ENCODE data around the gene CRYBB2.
"Not testable (repeated sequence)": the region's sequence is repeated elsewhere in the genome, so short reads cannot be mapped to it uniquely, and the experiment has no call there.

Gene CRYBB2

GRCh38 chr22:25219211-25219689, at the start of gene CRYBB2:
CRYBB2 (plus strand) TSS chr22:25219639; CDS start chr22:25221430, 1,791 bp downstream.
- H3K4me3 Mint-ChIP-seq, result no peak within 1 kb of the TSS
- ATAC-seq (ENCODE audit: low read depth) (no peak), DNase-seq (ENCODE audit: low spot score in 2 of 2) (no peak)
- no peaks in the 10 kb centered on the region for H3K36me3 Mint-ChIP-seq
- H3K27me3 Mint-ChIP-seq, result peaks cover 14% of the 10 kb centered on the region
- H3K4me1 Mint-ChIP-seq, result no peaks in the 10 kb centered on the region
- no peak within 1 kb of the TSS for H3K27ac Mint-ChIP-seq
- no peaks in the 10 kb centered on the region for H3K9me3 Mint-ChIP-seq

DNA sequence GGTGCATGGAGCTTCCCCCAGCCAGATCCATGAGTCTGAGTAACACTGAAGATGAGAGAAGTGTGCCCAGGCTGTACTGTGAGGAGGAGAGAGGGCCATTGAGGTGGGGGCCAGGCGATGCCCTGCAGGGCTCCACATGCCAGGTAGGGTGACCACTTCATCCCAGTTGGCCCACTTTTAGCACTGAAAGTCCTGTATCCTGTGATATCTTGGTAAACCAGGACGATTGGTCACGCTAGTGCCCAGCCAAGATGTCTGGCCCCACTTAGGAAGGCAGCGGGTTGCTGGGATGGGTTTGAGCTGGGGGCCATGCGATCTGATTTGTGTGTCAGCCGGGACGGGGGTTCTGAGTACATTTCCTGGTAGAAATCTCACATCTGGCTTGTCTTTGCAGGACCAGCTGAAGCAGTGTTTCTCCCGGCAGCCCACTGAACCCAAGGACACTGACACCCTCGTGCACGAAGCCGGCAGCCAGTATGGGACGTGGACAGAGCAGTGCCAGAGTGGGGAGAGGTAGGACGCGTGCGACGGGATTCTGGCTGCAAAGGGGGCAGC, 48.9 kb upstream of the CRYBB2 start:
- Mint-ChIP-seq H3K27me3 (peaks cover 8% of the 10 kb centered on the region), H3K4me3 (no peak overlapping the region), H3K9me3 (no peaks in the 10 kb centered on the region), H3K27ac (no peak overlapping the region), H3K36me3 (no peaks in the 10 kb centered on the region), H3K4me1 (no peaks in the 10 kb centered on the region)
- ATAC-seq (ENCODE audit: low read depth) (no peak), DNase-seq (ENCODE audit: low spot score in 2 of 2) (no peak)

GRCh38 chr22:25172153-25172552, 47.3 kb upstream of the CRYBB2 start:
- Mint-ChIP-seq H3K4me1 (no peaks in the 10 kb centered on the region), H3K36me3 (no peaks in the 10 kb centered on the region), H3K27ac (no peak overlapping the region), H3K4me3 (no peak overlapping the region), H3K27me3 (peaks cover 9% of the 10 kb centered on the region), H3K9me3 (no peaks in the 10 kb centered on the region)
- no peak for ATAC-seq (ENCODE audit: low read depth)
- DNase-seq (ENCODE audit: low spot score in 2 of 2), result no peak

DNA sequence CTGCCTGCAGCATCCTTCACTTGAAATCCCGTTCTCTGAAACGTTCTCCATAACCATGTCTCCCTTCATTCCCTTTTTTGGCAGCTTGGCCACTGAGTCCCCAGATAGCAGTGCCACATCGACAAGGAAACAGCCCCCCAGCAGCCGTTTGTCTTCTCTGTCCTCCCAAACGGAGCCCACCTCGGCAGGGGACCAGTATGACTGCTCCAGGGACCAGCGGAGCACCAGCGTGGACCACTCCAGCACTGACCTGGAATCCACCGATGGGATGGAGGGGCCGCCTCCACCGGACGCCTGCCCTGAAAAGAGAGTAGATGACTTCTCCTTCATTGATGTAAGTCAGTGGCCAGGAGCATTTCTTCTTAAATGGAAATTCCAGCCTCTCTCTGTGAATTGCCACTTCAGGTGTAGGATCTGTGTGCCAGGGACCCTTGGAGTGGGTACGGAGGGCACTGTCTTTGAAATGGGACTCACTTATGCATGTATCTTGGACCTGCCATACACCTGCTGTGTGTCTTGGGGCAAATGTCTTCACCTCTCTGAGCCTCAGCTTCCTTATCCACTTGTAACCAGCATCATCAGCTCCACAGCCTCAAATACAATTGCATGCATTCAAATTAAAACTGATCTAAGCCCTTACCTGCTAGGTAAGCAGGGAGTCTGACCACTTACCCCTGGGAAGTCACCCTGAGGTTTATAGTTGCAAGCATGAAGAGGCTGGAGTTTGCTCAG, 45.1 kb upstream of the CRYBB2 start:
- DNase-seq (ENCODE audit: low spot score in 2 of 2), result no peak
- H3K4me1 Mint-ChIP-seq, result no peaks in the 10 kb centered on the region
- H3K4me3 Mint-ChIP-seq, result no peak overlapping the region
- H3K36me3 Mint-ChIP-seq, result no peaks in the 10 kb centered on the region
- H3K27ac Mint-ChIP-seq, result no peak overlapping the region
- ATAC-seq (ENCODE audit: low read depth), result no peak
- peaks cover 6% of the 10 kb centered on the region for H3K27me3 Mint-ChIP-seq
- no peaks in the 10 kb centered on the region for H3K9me3 Mint-ChIP-seq

DNA sequence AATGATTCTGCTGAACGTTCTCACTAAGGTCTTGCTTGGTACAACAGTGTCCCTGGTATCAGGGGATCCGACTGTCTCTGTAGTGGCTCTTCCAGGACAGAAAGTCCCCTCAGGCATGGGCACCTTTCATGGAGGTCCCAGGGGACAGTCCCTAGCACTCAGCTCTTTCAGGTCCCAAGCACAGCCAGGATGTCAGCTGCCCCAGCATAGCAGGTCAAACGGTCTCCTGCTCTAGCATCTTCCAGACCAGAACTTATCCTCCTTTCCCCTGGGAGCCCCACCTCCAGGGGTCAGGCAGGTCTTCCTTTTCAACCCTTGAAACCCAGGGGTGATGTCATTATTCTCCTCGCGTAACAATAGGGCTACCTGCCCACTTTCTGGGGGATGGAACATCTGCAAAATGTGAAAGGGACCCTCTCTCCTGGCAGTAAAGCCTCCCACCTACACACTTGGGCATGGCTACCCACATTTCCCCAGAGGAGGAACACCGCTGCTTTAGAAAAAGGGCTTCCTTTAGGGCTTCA, 44.5 kb upstream of the CRYBB2 start:
- no peak overlapping the region for H3K27ac Mint-ChIP-seq
- peaks cover 3% of the 10 kb centered on the region for H3K36me3 Mint-ChIP-seq
- peaks cover 9% of the 10 kb centered on the region for H3K27me3 Mint-ChIP-seq
- no peak overlapping the region for H3K4me3 Mint-ChIP-seq
- no peak for ATAC-seq (ENCODE audit: low read depth)
- DNase-seq (ENCODE audit: low spot score in 2 of 2), result no peak
- H3K4me1 Mint-ChIP-seq, result no peaks in the 10 kb centered on the region
- H3K9me3 Mint-ChIP-seq, result peaks cover 4% of the 10 kb centered on the region

GRCh38 chr22:25176175-25176574, 43.3 kb upstream of the CRYBB2 start:
- DNase-seq (ENCODE audit: low spot score in 2 of 2) (no peak), ATAC-seq (ENCODE audit: low read depth) (no peak)
- Mint-ChIP-seq H3K36me3 (peaks cover 4% of the 10 kb centered on the region), H3K27me3 (peaks cover 10% of the 10 kb centered on the region), H3K4me1 (no peaks in the 10 kb centered on the region), H3K4me3 (no peak overlapping the region), H3K27ac (no peak overlapping the region), H3K9me3 (peaks cover 4% of the 10 kb centered on the region)

DNA sequence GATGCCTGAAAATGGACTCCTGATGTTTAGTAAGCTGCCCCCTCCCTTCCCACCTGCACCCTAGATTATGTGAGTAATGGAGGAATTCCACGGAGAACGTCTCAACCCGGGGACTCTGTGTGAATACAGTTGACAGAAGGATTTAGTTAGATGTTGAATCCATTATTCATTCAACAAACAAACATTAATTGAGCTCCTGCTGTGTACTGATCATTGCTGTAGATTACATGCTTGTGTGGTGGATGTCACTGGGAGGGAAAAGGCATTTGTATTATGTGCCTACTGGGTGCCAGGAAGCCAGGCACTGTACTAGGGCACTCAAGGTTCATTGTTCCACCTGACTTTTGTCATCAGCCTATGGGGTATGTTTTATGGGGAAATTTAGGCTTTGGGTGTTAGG, 42.6 kb upstream of the CRYBB2 start:
- H3K36me3 Mint-ChIP-seq, result peaks cover 4% of the 10 kb centered on the region
- H3K4me3 Mint-ChIP-seq, result no peak overlapping the region
- peaks cover 4% of the 10 kb centered on the region for H3K9me3 Mint-ChIP-seq
- no peak overlapping the region for H3K27ac Mint-ChIP-seq
- DNase-seq (ENCODE audit: low spot score in 2 of 2) (no peak), ATAC-seq (ENCODE audit: low read depth) (no peak)
- H3K4me1 Mint-ChIP-seq, result no peaks in the 10 kb centered on the region
- peaks cover 10% of the 10 kb centered on the region for H3K27me3 Mint-ChIP-seq

DNA sequence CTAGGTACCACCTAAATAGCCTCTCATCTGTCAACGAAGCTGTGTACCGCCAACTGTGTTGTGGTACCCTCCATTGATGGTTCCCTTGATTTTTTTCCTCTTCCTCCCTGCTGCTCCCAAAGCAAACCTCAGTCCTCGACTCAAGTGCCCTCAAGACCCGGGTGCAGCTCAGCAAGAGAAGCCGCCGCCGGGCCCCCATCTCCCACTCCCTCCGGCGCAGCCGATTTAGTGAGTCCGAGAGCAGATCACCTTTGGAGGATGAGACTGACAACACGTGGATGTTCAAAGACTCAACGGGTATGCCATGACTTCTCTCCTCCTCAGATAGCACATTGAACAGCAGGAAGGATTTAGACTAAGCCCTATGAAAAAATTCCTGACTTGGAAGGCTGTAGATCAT, 42.2 kb upstream of the CRYBB2 start:
- Mint-ChIP-seq H3K36me3 (peaks cover 4% of the 10 kb centered on the region), H3K27ac (no peak overlapping the region), H3K4me3 (no peak overlapping the region), H3K27me3 (peaks cover 12% of the 10 kb centered on the region), H3K9me3 (peaks cover 6% of the 10 kb centered on the region), H3K4me1 (no peaks in the 10 kb centered on the region)
- DNase-seq (ENCODE audit: low spot score in 2 of 2) (no peak), ATAC-seq (ENCODE audit: low read depth) (no peak)

DNA sequence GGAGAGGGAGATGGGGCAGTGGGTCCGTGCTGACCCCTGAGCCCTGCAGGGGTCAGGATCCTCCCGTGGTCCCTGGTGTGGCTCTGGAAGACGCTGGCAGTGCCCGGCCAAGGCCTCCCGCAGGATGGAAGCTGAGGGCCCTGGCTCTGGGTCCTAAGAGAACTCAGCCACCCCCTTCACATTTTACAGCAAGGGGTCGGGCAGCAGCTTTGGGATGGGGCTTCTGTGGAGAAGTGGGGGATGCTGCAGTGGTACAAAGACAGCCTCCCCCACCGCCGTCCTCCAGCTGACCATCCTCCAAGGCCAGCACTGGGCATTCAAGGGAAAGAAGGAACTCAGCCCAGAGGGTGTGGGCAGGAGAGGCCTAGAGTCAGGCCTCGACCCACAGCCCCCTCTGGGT, 41.5 kb upstream of the CRYBB2 start:
- no peaks in the 10 kb centered on the region for H3K4me1 Mint-ChIP-seq
- peaks cover 13% of the 10 kb centered on the region for H3K27me3 Mint-ChIP-seq
- peaks cover 5% of the 10 kb centered on the region for H3K36me3 Mint-ChIP-seq

DNA sequence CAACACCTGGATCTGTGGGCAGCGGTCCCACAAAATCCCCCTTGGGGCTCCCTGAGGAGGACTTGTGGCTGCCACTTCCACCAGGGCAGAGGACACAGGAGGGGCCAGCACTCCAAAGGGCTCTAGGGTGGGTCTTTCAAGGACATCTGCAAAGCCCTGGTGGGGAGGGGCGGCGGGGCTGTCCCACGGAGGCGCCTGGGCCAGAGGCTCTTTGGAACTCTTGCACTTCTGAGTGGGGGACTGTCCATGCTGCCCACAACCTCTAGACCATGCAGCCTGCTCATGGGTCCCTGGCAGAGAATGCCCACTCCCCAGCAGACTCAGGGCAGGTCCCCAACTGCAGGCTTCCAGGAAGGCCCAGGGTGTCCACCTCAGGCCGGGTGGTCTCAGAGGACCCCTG, 41.1 kb upstream of the CRYBB2 start:
- Mint-ChIP-seq H3K4me3 (peak overlapping the region; percentile 59), H3K27me3 (peaks cover 13% of the 10 kb centered on the region)
- not testable (repeated sequence) for ATAC-seq (ENCODE audit: low read depth); H3K4me1 Mint-ChIP-seq; H3K27ac Mint-ChIP-seq; H3K9me3 Mint-ChIP-seq; H3K36me3 Mint-ChIP-seq
- DNase-seq (ENCODE audit: low spot score in 2 of 2), result peak in 1 of 2 donors; percentile 14

More for the DNA sequence above, 41.5 kb upstream of the CRYBB2 start:
- no peak overlapping the region for H3K27ac Mint-ChIP-seq
- DNase-seq (ENCODE audit: low spot score in 2 of 2) (no peak), ATAC-seq (ENCODE audit: low read depth) (no peak)
- H3K4me3 Mint-ChIP-seq, result no peak overlapping the region
- H3K9me3 Mint-ChIP-seq, result peaks cover 8% of the 10 kb centered on the region

DNA sequence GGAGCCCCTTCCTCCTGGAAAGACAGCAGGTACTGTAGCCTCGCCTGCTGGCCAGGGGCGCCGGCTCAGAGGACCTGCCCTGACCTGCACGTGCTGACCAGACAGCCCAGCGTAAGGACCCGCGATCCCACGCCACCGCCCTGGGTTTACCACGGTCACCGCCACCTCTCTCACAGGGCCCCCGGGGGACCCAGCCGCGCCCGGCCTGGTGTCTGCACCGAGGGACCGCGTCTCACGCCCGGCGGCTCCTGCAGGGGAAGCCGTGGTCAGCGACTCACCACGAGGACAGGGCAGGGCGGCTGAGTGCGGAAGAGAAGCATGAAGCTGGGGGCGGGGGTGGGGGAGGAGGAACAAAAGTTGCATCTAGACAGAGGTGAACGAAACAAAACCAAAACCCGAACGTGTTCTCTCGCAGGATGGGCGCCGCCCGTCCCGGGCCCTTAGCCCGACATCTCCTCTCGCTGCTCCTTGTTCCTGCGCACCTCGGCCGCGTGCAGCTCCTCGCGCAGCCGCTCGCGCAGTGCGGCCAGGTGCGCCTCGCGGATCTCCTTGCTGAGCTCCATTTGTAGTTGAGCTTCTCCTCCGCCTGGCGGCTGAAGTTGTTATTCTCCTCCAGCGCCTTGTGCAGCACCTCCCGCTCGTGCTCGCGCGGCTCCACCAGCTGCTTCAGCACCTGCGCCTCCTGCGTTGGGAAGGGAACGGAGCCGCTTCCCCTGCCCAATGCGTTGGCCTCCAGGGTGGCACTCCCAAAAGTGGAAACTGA, 40.4 kb upstream of the CRYBB2 start:
- ATAC-seq (ENCODE audit: low read depth), result peak; percentile 65
- H3K27ac Mint-ChIP-seq; H3K36me3 Mint-ChIP-seq; H3K4me1 Mint-ChIP-seq; DNase-seq (ENCODE audit: low spot score in 2 of 2); H3K9me3 Mint-ChIP-seq; H3K4me3 Mint-ChIP-seq: not testable (repeated sequence)
- H3K27me3 Mint-ChIP-seq, result peaks cover 13% of the 10 kb centered on the region

DNA sequence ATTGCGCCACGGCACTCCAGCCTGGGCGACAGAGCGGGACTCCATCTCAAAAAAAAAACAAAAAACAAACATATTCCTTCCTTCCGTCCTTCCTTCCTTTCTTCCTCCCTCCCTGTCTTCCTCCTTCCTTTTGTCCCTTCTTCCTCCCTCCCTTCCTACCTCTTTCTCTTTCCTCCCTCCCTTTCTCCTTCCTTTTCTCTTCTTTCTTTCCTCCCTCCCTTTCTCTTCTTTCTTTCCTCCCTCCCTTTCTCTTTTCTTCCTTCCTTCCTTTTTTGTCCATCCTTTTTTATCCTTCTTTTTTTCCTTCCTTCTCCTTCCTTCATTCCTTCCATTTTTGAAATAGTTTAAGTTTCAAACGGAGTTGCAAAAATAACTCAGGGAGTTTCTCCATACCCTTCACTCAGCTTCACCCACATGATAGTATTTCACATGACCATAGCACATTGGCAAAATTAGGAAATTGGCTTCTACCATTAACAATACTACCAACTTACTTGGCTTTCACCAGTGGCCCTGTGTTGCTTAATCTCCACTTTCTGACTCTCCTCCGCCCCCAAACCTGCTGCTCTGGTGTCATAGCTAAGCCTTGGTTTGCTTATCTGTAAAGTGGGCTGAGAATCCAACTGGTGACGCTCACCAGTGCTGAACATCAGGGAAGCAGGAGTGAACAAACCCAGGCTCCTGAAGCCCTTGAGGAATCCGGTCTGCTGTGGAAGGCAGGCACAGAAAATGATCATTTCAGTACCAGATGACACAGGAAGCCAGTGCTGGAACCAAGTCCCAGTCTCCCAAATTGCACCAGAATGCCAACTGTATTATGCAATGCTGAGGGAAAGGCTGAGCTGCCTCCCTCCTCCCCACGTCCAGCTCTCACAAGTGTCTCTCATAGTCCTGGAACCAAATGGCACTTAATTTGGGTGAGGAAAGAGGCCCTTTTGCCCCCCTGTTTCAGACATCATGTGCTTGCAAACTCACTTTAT, 37.0 kb upstream of the CRYBB2 start:
- Mint-ChIP-seq H3K27ac (no peak overlapping the region), H3K27me3 (peaks cover 8% of the 10 kb centered on the region), H3K36me3 (peaks cover 5% of the 10 kb centered on the region), H3K9me3 (peaks cover 8% of the 10 kb centered on the region), H3K4me3 (no peak overlapping the region), H3K4me1 (no peaks in the 10 kb centered on the region)
- no peak for ATAC-seq (ENCODE audit: low read depth)
- DNase-seq (ENCODE audit: low spot score in 2 of 2), result no peak

DNA sequence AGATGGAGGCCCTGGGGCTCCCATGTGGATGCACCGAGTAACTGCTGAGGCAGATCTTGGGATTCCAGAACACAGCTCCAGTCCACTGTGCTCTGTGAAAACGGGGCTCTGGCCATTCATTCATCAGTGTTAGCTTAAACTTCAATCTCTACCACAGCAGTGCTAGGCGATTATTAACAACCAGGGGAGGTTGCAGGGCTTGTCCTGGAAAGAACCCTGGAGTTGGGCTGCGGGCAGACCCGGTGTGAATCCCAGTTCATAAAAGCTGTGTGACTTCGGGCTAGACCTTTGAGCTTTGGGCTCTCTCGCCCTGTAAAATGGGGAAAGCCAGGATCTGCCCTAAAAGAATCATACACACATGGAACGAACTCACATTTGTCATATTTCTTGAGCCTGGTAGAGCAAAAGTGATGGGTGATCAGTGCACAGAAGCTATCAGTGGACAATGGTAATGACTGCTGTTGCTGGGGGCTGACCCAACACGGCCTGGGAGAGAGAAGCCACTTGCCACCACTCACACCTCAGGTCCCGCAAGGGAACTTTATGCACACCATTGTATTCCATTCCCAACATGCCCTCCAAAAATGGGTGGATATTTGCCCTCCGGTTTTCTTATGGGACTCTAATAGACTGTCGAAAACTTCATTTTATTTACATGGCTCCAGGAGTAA, 35.4 kb upstream of the CRYBB2 start:
- Mint-ChIP-seq H3K9me3 (peaks cover 8% of the 10 kb centered on the region), H3K36me3 (peaks cover 5% of the 10 kb centered on the region), H3K27me3 (peaks cover 11% of the 10 kb centered on the region), H3K27ac (no peak overlapping the region), H3K4me3 (no peak overlapping the region), H3K4me1 (no peaks in the 10 kb centered on the region)
- DNase-seq (ENCODE audit: low spot score in 2 of 2) (no peak), ATAC-seq (ENCODE audit: low read depth) (no peak)

Data from memory B cell (primary cell).